ENCODE results near the gene SERINC3.
"Not testable (repeated sequence)": the region's sequence is repeated elsewhere in the genome, so short reads cannot be mapped to it uniquely, and the experiment has no call there.

Gene SERINC3

GRCh38 chr20:44521484-44522481, at the start of gene SERINC3:
SERINC3 (minus strand) TSS chr20:44522070; CDS start chr20:44521951, 119 bp downstream.
- peak; percentile 79 for DNase-seq

- DNase-seq: no peak
Observed at GRCh38 chr20:44571362-44571988, 49.6 kb upstream of the SERINC3 start.

GRCh38 chr20:44570367-44570766, 48.5 kb upstream of the SERINC3 start:
- DNase-seq: no peak

GRCh38 chr20:44566811-44567210, 44.9 kb upstream of the SERINC3 start:
- DNase-seq: no peak

DNA sequence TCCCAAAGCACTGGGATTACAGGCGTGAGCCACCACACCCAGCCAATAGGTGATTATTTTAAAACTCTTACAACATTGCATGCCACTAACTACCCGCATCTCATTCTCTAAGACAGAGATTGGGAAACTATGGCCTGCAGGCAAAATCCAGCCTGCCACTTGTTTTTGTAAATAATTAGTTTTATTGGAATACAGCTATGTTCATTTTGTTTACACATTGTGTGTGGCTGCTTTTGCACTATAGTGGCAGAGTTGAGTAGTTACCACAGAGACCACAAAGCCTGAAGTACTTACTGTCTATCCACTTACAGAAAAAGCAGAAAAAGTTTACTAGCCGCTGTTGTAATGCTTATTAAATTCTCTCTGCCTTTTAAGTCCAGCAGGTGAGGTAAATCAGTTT, 44.1 kb upstream of the SERINC3 start:
- DNase-seq: no peak

DNA sequence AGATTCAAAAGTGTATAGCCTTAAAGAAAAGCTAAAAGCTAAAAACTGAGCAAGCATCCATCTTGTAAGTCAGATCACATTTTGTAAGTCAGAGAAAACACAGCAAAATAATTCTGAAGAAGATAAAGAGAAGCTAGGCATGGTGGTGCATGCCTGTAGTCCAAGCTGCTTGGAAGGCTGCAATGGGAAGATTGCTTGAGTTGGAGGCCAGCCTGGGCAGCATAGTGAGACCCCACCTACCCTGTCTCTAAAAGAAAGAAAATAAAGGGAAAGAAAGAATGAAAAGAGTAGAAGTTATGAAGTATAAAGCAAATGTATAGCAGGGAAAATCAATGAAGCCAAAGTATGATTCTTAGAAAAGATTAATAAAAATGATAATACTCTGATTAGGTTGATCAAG, 40.0 kb upstream of the SERINC3 start:
- no peak for DNase-seq

DNA sequence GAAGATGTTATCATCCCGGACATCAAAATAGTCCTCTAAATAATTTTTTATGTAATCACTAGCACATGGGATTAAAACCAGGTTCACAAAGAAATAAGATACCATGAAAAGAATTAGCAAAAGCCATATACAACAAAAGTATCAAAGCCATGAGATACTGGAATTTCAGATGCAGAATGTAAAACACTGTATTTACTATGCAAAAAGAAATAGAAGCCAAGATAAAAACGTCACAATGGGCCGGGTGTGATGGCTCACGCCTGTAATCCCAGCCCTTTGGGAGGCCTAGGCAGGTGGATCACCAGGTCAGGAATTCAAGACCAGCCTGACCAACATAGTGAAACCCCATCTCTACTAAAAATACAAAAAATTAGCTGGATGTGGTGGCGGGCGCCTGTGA, 38.9 kb upstream of the SERINC3 start:
- DNase-seq: not testable (repeated sequence)

- no peak for DNase-seq
Observed at GRCh38 chr20:44560229-44560628, 38.4 kb upstream of the SERINC3 start.

DNA sequence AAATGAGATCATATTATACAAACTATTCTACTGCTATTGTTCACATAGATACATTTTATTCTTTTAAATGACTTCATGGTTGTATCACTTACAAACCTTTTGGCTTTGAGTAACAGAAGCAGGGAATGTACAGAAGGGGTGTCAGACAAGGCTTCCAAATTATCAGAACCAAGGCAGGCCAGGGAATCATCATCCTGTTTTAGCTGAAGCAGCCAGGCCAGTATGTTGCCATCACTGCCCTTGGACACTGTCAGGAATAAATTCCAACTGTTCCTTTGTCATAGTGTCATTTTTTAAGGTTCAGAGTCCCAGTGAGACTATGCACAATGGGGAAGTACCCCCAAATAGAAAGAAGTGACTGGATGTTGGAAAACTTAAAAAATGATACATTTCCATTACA, 37.4 kb upstream of the SERINC3 start:
- DNase-seq: no peak

GRCh38 chr20:44552950-44553908, 31.4 kb upstream of the SERINC3 start:
- no peak for DNase-seq

- DNase-seq: no peak
Observed at GRCh38 chr20:44552568-44552949, 30.7 kb upstream of the SERINC3 start.

GRCh38 chr20:44552050-44552449, 30.2 kb upstream of the SERINC3 start:
- no peak for DNase-seq

GRCh38 chr20:44549123-44549522, 27.3 kb upstream of the SERINC3 start:
- no peak for DNase-seq

DNA sequence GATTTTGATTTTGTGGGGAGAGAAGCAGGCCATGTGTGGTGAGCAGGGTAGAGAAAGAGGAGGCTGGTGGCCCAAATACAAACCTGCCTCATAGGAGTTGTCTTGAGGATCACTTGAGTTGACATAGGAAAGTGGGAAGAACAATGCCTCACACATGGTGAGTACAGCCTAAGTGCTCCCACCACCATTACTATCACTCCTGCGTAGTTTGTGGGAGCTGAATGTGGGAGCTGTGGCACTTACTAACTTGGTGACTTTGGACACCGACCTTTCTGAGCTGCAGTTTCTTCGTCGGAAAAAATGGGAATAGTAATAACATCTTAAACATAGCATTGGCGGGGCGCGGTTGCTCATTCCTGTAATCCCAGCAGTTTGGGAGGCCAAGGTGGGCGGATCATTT, 25.5 kb upstream of the SERINC3 start:
- DNase-seq: no peak

DNA sequence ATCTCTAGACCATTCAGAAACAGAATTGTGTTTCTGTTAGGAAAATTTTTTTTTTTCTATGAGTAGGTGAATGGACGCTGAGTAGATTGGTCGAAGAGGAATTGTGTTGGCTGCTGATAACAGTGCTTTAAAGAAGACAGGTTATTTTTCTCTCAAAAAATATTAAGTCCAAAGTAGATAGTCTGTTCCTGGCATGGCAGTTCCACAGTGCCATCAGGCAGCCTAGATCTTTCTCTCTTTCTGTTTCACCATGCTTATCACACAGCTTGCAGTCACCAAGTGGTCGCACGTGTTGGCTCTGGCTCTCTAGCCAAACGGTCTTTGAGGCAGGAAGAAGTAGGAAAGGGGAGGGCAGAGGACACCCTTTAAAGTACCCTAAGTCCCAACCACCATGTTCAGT, 22.4 kb upstream of the SERINC3 start:
- no peak for DNase-seq

DNA sequence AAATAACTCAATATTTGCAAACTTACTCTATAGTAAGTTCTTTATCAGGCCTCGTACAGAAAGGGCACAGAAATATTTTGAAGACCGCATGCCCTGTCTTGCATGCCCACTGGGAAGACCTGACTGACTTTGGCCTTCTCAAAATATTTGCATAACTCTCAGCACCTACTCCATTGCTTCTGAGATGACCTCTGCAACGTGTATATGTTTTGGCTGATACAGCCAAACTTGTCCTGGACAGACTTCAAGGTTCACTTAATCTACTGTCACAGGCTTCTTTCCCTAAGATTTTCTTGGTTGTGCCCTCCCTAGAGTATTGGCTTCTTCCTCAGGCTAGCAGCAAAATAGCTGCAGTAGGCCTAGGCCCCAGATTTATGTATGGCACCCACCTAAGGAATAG, 21.5 kb upstream of the SERINC3 start:
- DNase-seq: no peak

DNA sequence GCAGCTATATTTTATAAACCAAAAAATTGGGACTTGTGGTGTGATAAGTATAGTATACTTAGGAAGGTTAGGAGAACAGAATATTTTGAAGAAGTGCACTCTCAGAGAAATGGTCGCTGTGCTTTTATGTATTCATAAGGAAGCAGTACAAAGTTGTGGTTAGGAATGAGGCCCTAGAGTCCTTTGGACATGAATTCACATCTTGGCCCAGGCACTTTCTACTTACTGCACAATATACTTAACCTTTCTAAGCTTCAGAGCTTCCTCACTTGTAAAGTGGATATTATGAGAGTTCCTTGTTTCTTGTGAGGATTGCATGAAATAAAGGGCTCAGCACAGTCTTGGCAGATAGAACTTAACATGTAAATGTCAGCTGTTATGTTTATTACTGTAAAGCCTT, 21.0 kb upstream of the SERINC3 start:
- no peak for DNase-seq

DNA sequence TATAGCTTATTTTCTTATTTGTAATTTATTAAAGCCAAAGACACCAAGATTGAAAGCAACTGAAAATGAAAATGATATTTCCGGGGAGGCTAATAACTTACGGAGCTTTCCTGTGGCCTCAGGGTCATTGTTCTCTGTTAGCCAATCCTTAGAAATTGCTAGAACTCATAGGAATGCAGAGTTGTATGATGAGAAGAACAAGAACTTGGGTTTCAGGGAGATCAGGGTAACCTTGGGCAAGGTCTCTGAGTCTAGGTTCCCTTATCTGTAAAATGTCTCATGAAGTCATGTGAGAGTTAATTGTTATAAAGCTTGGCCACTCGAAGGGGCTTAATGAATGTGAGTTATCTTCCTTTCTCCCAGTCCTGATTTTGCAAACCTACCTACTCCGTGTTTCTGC, 20.1 kb upstream of the SERINC3 start:
- DNase-seq: no peak

DNA sequence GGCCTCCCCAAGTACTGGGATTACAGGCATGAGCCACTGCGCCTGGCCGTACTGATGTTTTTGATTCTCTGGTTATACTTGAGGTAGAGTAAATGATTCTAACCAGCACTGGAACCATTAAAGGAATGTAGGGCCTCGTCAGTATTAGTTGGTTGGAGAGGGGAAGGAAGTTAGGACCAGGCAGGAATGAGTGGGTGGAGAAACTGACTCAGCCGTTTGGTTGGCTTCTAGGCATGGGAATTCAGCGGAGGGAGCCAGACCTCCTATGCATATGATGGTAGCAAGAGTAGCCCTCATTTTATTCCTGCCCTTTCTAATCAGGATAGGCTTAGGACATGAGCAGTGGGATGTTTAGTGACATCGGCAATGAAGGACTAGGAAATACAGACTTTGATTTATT, 19.0 kb upstream of the SERINC3 start:
- DNase-seq: no peak

DNA sequence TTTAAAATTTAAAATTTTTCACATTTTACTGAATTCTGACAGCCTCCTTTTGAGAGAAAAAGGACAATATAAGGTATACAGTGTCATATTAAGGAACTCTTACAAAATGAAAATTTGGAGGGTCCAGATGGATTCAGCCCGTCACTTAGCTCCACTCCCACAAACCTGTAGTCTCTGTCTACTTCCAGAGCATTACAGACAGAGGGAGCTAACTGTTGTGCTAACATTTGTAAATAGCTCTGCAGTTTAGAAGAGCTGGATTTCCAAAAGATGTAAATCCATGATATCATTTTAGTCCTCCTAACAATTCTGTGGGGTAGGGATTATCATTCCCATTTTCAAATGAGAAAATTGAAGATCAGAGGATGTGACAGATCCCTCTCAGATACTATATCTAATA, 16.1 kb upstream of the SERINC3 start:
- DNase-seq: no peak

DNA sequence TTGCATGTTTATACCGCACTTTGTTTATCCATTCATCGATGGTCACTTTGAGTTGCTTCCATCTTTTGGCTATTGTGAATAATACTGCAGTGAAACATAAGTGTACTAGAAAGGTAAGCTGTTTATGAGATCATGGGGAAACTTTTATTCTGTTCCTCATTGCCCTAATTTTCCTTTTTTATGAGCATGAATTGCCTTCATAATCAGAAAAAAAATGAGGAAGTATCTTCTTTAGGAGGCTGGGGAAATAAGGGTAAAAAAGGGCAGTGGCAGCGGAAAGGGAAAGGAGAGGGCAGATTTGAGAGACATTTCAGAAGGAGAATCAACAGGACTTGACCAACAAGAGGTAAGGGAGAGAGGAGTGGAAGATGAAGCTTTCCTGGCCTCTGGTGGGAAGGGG, 14.3 kb upstream of the SERINC3 start:
- no peak for DNase-seq

- no peak for DNase-seq
Observed at GRCh38 chr20:44533928-44534327, 12.1 kb upstream of the SERINC3 start.

DNA sequence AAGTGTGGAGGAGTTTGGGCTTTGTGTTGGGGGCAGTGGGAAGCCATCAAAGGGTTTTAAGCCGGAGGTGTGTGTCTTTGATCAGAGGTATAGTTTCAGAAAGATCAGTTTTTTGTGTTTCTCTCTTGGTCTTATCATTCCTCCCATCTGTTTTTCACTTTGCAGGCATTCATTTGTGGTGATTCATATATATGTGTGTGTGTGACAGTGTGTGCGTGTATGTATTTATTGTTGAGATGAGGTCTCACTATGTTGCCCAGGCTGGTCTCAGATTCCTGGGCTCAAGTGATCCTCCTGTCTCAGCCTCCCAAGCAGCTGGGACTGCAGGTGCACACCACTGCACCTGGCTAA, 11.1 kb upstream of the SERINC3 start:
- DNase-seq: no peak

Measured in KG1 (cell line).